Measurements from ENCODE around the gene IFI35.
"Not testable (repeated sequence)": the region's sequence is repeated elsewhere in the genome, so short reads cannot be mapped to it uniquely, and the experiment has no call there.

IFI35 gene

GRCh38 chr17:42997984-42998938 is 8.3 kb upstream of the IFI35 start, which contains the start of gene RPL27:
Gene RPL27, plus strand, starts transcription at chr17:42998419. Its CDS starts 332 bp downstream, at chr17:42998751.
- peak; percentile 93 to 97 for DNase-seq (ENCODE audit: low read depth in 2 of 2)

- DNase-seq (ENCODE audit: low read depth in 2 of 2) = no peak
Measured at GRCh38 chr17:42999003-42999525, 7.5 kb upstream of the IFI35 start.

DNA sequence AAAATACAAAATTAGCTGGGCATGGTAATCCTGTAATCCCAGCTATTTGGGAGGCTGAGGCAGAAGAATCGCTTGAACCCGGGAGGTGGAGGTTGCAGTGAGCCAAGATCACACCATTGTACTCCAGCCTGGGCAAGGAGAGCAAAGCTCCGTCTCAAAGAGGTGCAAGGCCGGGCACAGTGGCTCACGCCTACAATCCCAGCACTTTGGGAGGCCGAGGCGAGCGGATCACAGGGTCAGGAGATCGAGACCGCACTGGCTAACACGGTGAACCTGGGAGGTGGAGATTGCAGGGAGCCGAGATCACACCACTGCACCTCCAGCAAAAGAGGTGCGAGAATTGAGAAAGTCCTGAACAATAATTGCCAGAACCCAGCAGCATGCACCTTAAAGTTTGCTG is 5.7 kb upstream of the IFI35 start:
- not testable (repeated sequence) for DNase-seq (ENCODE audit: low read depth in 2 of 2)

- DNase-seq (ENCODE audit: low read depth in 2 of 2) = no peak
Measured at GRCh38 chr17:43003542-43004172, 2.9 kb upstream of the IFI35 start.

DNA sequence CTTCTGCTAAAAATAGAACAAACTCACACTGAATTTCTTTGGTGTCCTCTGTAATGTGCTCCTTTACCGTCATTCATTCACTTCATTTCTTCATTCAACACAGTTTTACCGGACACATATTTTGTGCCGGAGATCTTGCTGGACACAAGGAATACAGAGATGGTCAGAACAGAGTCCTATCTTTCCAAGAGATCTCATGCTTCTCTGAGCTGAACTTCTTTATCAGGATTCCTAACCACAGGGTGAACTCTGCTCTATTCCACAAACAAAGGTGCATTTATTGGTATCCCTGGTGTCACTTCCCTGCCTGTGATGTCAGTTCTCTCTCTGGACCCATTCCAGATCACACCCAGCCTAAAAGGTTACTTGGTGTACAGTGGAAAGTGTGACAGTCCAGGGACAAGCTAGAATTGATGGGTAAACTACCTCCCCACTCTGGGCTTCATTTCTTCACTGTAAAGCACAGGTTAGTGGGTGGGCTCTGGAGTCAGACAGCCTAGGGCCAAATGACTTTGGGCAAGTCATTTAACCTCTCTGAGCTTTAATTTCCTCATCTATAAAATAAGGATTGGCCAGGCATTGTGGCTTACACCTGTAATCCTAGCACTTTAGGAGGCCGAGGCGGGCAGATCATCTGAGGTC is 4.2 kb downstream of the IFI35 start:
- no peak for DNase-seq (ENCODE audit: low read depth in 2 of 2)

GRCh38 chr17:43011728-43012472 is 5.3 kb downstream of the IFI35 start:
- no peak for DNase-seq (ENCODE audit: low read depth in 2 of 2)

DNA sequence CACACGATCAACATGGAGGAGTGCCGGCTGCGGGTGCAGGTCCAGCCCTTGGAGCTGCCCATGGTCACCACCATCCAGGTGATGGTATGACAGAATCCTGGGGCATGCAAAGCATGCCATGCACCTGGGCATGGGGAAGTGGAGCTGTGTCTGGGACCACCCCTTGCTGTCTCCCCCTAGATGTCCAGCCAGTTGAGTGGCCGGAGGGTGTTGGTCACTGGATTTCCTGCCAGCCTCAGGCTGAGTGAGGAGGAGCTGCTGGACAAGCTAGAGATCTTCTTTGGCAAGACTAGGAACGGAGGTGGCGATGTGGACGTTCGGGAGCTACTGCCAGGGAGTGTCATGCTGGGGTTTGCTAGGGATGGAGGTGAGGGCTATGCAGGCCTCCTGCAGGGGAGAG is 6.7 kb downstream of the IFI35 start:
- no peak for DNase-seq (ENCODE audit: low read depth in 2 of 2)

- DNase-seq (ENCODE audit: low read depth in 2 of 2) = no peak
Measured at GRCh38 chr17:43014020-43014648, 7.5 kb downstream of the IFI35 start.

DNA sequence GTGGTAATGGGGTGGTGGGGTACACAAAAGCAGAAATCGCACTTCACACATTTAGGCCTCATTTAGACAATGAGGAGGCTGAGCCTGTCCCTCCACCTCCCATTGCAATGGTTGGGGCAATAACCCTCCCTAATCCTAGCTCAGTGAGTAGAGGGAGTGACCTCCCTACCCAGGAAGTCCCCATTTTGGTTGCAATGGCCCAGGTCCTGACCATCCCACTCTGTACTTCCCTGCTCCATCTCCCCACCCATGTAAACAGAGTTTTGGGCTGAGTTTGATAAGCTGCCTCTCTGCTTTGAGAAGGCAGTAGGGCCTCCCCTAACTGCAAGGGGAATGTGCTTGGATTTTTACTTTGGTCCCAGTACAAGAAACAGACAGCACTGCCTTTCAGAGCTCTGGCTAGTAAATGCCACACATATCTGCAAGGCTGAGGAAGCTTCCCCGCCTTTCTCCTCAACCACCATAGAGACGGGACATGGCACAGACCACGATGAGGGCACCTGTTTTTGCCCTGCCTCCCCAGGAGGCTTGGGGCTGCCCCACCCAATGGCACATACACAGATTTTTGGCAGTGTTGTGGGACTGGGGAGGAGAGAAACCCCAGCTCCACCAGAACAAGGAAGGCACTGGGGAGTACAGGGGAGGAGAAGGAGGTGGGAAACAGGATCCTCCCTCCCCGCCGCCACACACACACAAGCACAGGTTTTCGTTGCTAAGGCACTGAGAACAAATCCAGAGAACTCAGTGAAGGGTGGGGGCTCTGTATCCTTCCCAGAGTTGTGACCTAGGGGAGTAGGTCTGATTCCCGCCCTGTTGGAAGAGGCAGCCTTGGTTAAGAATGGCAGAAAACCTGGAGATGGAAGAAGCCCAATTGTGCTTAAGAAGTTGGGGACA is 8.3 kb downstream of the IFI35 start:
- no peak for DNase-seq (ENCODE audit: low read depth in 2 of 2)

- no peak for DNase-seq (ENCODE audit: low read depth in 2 of 2)
Measured at GRCh38 chr17:43015579-43015978, 9.0 kb downstream of the IFI35 start.

GRCh38 chr17:43016216-43016615 is 9.6 kb downstream of the IFI35 start:
- no peak for DNase-seq (ENCODE audit: low read depth in 2 of 2)

- DNase-seq (ENCODE audit: low read depth in 2 of 2) = no peak
Measured at GRCh38 chr17:43018008-43018853, 11.6 kb downstream of the IFI35 start.

DNA sequence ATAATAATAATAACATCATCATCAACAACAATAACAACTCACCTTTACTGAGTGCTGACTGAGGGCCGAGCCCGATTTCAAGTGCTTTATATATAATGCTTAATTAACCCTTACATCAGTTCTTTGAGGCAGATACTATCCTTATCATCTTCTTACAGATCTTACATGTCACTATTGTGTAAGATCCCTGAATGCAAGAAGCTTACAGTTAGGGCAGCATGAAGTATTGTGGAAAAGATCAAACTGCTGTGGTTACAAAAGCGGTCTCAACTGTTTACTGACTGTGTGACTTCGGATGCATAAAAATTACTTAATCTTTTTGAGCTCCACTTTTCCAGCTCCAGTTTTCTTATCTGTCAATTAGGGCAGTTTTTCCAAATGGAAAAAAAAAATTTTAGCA is 12.3 kb downstream of the IFI35 start:
- DNase-seq (ENCODE audit: low read depth in 2 of 2) = no peak

DNA sequence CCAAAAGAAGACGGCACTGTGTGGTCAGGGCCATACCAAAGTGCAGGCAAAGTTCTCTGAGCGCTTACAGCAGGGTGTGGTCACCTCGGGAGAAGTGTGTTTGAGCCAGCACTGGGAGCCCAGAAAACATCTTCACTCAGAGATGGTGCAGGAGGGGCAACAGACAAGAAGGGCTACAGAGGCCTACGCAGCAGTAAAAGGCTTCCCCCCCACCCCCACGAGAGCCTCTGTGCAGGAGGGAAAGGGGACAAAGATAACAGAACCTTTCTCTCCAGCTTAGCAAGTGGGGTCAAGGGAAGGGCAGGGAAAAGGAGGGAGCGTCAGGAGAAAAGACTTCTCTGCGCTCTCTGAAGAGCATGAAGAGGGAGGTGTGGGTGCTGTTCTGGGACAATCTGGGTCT is 12.8 kb downstream of the IFI35 start:
- DNase-seq (ENCODE audit: low read depth in 2 of 2) = no peak

- DNase-seq (ENCODE audit: low read depth in 2 of 2) = no peak
Measured at GRCh38 chr17:43020030-43020621, 13.5 kb downstream of the IFI35 start.

- DNase-seq (ENCODE audit: low read depth in 2 of 2) = no peak
Measured at GRCh38 chr17:43020789-43021740, 14.5 kb downstream of the IFI35 start.

GRCh38 chr17:43021741-43022512 is 15.3 kb downstream of the IFI35 start, which contains the start of gene VAT1:
Gene VAT1, minus strand, starts transcription at chr17:43022385. Its CDS starts 63 bp downstream, at chr17:43022322.
- DNase-seq (ENCODE audit: low read depth in 2 of 2) = peak in 1 of 2 donors; percentile 35

All from activated CD8-positive, alpha-beta memory T cell treated with anti-CD3 and anti-CD28 coated beads for 4 hours (primary cell).